GM19395 (cell line): ENCODE results near the gene PRMT3.
"Not testable (repeated sequence)": the region's sequence is repeated elsewhere in the genome, so short reads cannot be mapped to it uniquely, and the experiment has no call there.

ENCODE experiments used
- ATAC-seq: cut with Tn5 transposase; IDR thresholded peaks from one replicate; pipeline ENCODE4 v1.9.1; 2021; ENCODE audit warnings: mild to moderate bottlenecking, moderate library complexity; ENCODE audit not compliant: unreplicated experiment

Gene PRMT3

DNA sequence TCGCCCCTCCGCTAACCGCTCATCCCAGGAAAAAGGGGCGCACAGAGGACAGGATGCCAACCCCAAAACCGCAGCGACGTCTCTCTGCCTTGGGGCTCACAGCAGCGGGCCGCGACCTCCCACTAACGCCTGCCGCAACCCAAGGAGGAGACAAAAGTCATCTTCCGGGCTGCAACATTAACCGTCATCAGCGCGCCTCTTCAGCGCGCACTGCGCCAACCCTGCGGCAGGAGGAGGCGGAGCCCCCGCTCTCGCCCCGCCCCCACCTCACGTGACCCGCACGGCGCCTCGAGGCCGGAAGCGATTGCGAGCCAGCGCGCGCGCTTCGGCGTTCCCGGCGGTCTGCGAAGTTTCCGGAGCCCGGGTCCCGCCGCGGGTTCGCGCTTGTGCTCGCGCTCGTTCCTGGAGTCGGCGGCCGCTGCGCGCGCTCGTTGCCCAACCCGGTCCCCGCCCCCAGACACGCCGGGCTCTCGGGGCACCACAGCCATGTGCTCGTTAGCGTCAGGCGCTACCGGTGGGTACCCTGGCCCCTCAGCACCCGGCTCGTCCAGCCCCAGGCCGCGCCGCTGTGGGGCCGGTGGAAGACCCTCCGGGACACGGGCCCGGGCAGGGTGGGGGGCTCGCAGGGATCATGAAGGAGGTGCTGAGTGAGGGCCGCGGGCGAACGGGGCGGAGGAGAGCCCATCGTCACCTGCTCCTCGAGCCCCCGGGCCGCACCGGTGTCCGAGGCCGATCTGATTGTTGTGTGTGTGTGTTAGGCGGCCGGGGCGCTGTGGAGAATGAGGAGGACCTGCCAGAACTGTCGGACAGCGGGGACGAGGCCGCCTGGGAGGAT lies at the start of gene PRMT3:
Gene PRMT3, plus strand, starts transcription at position 456 of the 835 bp plus-strand sequence. Its CDS starts 31 bp downstream, at position 487.
- ATAC-seq, result peak; percentile 85

DNA sequence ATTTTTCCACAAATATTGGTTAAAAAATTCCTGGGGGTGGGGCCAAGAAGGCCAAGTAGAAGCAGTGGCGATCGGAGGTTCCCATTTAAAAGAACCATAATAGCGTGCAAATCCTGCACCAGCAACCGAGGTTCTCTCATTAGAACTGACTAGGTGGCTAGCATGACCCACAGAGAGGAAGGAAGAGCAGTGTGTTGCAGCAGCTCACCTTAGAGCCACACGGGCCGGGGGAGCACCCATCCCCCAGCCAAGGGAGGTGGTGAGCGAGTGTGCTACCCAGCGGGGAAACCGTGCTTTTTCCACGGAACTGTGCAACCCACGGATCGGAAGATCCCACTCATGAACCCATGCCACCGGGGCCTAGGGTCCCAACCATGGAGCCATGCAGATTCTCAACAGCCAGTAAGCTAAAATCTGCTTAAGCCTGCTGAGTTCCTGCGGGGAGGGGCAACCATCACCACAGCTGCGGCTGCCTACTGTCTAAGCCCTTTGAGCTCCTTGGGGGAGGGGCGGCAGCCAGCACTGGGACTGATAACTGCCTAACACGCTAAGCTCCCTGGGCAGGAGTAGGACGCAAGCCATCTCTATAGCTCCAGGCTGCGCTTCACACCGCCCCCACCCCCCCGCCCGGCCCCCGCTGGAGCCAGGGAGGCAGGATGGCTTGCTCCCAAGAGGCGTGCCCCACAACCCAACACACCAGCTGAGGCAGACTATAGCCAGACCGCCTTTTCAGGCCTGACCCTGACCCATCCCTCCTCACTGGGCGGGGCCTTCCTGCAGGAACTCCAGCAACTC lies 45.0 kb upstream of the PRMT3 start:
- no peak for ATAC-seq

DNA sequence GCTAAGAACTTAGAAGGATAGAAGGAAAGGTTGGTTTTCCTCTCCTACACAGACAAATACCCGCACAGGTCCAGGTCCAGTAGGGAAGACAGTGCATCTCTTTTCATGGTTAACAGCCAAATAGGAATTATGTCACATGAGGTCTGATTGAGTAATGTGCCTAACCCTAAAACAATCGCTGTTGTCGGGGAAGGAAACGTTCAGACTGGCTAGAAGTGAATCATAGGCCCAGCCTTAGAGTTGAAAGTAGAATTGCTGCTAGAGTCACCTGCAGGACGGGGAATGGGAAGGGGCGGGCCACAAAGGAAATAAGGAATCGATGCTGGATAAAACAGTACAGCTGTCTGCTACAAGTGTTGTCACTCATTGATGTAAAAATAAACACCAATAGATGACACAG lies 36.4 kb upstream of the PRMT3 start:
- ATAC-seq, result no peak

DNA sequence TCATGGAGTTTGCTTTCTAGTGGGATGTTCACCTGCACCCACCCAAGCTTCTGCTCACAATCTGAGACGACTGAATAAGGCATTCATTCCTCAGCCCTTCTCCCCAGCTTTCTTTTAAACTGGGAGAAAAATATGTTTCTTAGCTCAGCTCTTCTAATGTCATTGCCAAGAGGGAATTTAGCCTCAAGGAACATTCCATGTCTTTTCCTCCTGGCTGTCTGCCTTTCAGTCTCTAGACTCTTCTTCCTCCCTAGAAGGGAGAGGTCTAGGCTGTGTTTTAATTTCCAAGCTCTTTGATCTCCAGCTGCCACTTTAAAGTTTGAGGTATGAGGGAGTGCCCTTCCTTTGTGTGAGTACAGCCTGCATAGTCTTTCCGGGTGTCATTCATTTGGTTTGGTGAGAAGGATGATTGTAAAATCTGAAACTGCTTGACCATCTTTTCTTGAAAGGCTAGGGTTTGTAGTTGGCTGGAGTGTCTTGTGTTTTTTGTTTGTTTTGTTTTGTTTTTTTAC lies 35.7 kb upstream of the PRMT3 start:
- ATAC-seq, result no peak

DNA sequence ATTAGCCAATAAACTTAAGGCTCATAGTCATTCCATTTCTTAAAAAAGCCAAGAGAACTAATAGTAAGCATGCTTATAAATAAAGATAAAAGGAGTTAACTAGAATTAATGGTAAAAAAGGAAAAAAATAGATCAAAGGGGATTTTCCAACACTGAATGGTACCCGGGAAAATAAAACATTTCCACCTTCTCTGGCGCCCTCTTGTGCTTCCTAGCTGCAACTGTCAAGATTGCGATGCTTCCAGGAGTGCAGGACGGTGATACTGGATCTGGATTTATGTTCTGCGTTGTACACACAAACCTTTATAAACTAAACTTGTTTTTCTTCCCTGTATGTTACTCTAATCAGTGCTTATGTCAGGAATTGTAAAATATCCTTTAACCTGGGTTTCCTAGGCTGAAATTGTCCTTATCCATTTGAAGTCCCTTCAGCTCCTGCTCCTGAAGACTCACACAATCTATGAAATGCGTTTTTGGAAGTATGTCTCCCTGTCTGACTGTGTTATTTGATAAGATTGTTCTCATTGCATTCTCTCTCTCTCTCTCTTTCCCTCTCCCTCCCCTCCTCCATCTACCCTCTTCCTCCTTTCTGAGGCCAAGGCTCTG lies 33.6 kb upstream of the PRMT3 start:
- peak; percentile 52 for ATAC-seq

DNA sequence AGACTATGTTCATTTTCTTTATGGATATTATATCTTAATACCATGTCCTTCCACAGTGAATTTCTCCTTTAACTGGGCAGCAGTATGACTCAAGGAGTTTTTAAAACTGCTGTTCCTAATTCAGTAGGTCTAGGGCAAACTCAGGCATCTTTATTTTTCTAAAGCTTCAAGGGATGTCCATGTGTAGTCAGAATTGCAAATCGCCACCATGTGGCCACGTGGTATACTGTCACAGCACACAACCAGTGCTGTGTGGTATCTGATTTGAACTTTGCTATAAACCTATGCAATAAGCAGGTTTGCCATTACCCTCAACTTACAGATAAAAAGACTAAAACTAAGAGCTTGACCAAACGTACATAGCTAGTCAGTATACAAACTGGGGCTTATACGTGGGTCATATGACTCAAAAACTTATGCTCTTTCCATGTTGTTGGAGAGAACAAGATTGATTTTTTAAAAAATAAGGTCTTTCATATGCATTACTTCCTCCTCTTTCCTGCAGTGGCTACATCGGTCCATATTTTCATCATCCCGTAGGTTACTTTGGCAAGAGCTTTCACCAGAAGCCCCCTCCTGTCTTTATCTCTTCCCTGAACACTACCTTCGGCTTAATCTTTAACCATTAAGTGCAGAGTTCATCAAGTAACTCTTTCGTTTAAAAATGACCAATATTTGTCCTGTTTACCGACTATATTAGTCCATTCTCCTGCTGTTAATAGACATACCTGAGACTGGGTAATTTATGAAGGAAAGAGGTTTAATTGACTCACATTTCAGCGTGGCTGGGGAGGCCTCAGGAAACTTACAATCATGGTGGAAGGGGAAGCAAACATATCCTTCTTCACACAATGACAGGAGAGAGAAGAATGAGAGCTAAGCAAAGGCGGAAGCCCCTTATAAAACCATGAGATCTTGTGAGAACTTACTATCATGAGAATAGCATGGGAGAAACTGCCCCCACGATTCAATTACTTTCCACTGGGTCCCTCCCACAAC lies 32.0 kb upstream of the PRMT3 start:
- ATAC-seq, result peak; percentile 90

DNA sequence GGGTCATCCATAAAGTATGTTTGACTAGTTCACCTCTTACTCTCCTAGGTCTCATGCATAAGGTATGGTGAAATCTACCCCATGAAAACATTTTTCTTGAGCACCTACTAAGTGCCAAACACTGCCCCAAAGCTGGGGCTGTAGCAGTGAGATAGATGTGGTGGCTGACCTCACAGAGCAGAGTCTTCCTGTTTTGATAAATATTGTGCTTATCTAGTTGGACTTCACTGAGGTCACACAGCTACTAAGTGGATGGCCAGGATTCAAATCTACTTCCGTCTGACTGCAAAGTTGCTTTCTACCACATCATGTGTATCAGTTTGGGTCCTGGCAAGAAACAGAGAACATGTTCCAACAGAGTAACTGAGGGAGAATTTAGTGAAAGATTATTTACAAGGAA lies 30.4 kb upstream of the PRMT3 start:
- ATAC-seq, result no peak

DNA sequence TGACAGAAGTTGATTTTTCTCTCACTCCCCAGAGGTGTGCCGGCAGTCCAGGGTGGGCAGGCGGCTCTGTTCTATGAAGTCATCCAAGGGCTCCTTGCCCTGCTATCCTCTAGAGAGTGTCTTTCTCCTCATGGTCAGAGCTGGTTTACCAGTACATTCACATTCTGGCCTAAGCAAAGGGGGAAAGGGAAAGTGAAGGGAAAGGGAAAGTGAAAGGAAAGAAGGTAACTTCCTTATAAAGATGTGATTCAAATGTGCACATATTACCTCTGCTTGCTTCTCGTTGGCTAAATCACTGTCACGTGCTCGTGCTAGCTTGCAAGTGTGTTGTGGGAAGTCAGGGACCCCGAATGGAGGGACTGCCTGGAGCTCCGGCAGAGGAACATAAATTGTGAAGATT lies 26.9 kb upstream of the PRMT3 start:
- peak; percentile 46 for ATAC-seq

DNA sequence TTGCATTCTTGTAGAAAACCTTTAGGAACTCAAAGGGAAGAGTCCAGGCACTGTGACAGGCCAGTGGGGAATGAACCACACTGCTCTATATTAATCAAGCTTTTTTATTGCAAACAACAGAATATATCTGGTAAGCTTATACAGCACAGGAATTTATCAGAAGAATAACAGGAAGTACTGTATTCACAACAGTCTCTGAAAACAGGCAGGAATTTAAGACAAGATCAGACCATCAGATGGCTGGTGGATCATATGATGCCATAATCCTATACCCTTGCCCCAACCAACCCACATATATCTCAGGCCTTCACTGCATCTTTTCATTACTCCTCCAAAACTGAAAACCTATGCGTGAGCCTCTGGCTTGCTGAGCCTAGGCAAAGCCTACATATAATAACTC lies 25.0 kb upstream of the PRMT3 start:
- ATAC-seq, result no peak

DNA sequence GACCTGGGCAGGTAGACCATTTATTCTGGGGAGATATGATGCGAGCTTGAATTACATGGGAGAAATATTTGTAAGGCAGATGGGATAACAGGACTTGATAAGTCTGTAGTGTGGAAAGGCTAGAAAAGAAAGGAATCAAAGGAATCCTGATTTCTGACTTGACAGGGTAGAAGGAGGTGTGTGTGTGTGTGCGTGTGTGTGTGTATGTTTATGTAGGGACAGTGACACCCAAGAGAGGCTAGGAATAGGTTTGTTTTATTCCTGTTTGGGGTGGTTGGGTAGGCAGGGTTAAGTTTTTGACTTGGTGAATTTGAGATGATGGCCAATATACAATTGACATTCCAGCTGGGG lies 24.4 kb upstream of the PRMT3 start:
- no peak for ATAC-seq

DNA sequence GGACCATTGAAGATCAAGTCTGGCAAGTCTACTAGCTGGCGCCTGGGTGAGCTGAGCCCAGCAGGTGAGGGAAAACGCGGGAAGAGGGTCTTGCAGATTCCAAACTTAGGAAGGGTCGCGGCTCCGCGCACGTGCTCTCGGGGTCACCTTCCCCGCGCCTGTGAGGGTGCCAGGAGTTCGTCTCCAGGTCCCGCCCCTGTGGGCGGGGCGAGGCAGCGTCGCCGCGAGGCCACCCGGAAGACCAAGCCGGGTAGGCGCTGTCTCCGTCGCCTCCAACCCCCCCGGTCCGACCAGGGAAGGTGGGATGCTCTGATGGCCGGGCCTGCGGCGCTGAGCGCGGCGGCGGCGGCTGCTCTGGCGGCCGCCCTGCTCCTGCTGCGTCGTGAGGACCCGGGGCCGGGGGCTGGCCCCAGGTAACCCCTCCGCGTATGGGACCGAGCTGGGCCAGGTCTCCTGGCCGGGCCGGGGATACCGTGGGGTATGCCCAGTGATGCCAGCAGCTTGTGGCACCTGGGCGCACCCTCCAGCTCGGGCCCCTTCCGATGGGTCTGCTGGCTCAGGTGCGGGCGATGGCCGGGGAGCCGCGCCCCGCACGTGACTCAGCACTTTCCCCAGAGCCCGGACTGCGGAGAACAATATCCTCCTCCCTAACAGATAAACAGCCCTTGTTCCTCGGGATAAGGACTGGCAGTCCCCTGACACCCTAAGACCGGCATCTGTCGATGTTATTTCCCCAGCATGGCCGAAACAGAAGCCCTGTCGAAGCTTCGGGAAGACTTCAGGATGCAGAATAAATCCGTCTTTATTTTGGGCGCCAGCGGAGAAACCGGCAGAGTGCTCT lies 23.8 kb upstream of the PRMT3 start, which contains the start of gene HTATIP2:
Gene HTATIP2, plus strand, starts transcription at position 215 of the 841 bp plus-strand sequence. Its CDS starts 524 bp downstream, at position 739.
- ATAC-seq, result peak; percentile 94

DNA sequence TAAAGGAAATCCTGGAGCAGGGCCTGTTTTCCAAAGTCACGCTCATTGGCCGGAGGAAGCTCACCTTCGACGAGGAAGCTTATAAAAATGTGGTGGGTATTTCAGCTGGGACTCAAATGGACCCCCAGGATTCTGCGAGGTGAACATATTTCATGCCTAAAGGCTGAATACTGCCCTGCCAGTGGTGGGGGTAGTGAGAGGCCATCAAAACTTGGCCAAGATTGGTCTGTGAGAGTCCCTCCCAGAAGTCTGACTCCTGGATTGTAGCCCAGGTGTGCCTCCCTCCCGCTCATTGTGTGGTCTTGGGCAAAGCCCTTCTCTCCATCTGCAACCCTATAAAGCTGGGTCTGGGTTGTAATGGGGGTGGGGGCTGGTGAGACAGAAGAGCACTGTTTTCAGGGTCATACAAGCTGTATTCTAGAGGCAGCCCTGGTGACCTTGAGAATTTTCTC lies 23.1 kb upstream of the PRMT3 start:
- peak; percentile 18 for ATAC-seq

DNA sequence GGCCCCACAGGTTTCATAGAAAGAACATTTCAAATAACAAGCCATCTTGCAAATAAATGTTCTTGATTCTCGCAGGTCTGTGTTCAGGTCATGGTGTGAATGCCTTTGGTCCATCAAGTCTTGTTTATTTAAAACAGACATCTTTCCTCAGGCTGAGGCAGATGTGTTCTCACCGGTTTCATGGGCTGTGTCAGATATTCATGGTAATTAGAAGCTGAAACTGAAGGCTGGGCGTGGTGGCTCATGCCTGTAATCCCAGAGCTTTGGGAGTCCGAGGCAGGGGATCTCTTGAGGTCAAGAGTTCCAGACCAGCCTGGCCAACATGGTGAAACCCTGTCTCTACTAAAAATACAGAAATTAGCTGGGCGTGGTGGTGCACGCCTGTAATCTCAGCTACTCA lies 22.1 kb upstream of the PRMT3 start:
- ATAC-seq, result not testable (repeated sequence)

DNA sequence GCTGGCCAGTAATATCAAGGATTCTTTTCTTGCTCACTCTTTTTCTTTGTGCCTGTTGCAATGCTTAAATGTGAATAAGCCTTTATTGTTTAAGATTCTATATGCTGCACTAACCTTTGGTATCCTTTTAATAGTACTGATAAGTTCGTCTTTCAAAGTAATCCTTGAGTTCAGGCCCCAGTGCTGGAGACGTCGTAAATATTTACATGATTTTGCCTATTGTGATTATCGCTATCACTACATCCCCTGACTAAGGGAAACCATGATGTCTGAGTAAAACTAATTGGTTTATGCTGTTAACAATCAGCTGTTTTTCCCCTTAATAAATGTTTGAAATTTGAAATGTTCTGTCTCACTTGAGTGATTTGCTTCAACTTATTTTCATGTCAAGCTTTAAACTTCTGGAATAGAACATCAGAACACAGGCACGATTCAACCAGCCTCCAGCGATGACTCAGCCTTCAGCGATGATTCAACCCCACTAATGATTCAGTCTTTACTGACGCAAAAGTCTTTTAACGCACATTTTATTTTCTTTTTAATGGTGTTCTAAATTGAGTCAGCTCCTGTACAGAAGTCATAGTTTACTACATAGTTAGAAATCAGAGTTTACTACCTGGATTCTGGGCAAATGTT lies 20.1 kb upstream of the PRMT3 start:
- ATAC-seq, result no peak

DNA sequence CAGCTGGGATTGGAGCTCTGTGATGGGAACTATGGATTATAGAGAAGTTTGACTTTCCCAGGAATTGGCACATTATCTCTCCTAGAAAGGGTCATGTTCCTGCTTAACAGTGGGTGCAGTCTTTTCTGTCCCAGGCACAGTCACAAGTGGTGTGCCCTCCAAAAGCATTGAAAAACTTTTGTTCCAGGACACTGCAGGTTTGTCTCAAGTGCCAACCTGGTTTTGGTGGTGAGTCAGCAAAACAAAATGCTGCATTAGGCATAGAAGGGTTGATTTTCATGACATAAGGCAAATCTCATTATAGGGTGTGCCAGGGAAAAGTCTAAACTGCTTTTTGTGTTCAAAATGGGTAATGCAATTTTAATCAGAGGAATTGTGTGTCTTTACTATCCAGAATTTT lies 19.1 kb upstream of the PRMT3 start:
- no peak for ATAC-seq

DNA sequence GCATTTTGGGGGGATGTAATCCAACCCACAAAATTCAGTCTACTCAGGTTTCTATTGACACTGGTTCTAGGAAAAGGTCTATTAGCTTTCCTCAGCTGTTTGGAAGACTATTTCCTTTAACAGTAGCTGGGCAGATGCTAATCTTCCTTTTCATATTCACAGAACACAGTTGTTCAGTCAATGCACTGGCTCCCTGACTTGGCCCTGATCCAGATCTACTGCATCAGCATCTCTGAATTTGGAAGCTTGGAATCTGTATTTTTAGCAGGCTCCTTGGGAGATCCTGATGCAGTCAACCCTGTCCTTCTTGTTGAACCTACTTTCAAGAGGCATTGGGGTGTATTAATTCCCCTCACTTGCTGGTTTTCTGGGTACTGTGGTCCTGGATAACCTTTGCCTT lies 17.7 kb upstream of the PRMT3 start:
- ATAC-seq, result no peak

DNA sequence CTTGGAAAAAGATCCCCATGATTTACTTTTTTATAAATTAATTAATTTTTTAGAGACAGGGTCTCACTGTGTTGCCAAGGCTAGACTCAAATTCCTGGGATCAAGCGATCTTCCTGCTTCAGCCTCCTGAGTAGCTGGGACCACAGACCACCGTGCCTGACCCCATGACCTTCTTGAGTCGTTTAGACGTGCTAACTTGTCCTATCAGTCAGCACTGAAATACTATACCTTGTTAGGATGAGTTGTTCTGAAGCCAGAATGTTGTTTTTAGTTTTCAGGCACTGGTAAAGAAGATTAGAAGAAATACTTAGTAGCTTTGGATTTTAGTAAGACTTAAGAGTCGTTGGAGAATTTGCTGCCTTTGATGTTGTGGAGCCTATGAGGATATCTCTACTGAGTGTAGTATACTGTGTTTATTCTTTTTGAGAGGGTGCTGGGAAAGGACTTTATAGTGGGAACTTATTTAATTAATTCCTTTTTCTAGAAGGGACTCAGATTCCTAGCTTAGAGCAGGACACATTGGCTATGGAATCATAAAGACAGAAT lies 15.4 kb upstream of the PRMT3 start:
- no peak for ATAC-seq

DNA sequence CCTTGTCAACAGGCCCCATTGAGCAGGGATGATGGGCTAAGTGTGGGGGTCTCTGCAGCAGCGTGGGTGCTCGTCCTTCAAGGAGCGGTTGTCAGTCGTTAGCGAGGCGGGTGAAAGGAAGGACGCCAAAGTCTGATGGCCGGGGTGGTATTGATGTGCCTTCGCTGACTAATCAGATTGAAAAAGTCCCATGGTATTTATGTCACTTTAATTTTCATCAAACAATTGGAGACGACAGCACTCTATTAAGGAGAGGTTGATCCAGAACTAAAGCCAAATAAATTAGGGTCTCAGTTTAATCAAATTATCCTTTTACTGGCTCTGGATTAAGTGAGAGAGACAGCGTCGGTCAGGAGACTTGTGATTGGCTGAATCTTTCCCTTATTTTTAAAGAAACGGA lies 14.4 kb upstream of the PRMT3 start:
- no peak for ATAC-seq
